Skeletal muscle tissue (tissue), 4 donors: Measurements from ENCODE around the gene CDC42SE1. TPM values are rescaled to one million over a fixed set of nuclear protein-coding genes. Genes with fewer than 3 reads are reported as not detected.
A peak's percentile ranks its signal among the peaks of the same experiment; 100 is the strongest.

Source experiments
- H3K27ac ChIP-seq: one replicate; pipeline ENCODE4 v1.7.0; 2013; ENCODE audit warnings: mild to moderate bottlenecking, low read depth, low read length, inconsistent platforms
- H3K27me3 ChIP-seq, 3 donors: one replicate each; pipeline ENCODE4 v1.7.0; 2013; ENCODE audit warnings: low read length in 3 of 3; ENCODE audit not compliant: control insufficient read depth in 3 of 3, insufficient read depth in 3 of 3
- H3K36me3 ChIP-seq, 3 donors: one replicate each; pipeline ENCODE4 v1.7.0; 2013; ENCODE audit warnings: low read length in 3 of 3; ENCODE audit not compliant: control insufficient read depth in 3 of 3, insufficient read depth in 3 of 3
- H3K4me1 ChIP-seq, 3 donors: one replicate each; pipeline ENCODE4 v1.7.0; 2013; ENCODE audit warnings: low read length in 3 of 3, mild to moderate bottlenecking in 3 of 3; ENCODE audit not compliant: control insufficient read depth in 3 of 3, insufficient read depth in 3 of 3
- H3K4me3 ChIP-seq, 3 donors: one replicate each; pipeline ENCODE4 v1.7.0; 2013; ENCODE audit warnings: low read length in 3 of 3
- H3K9ac ChIP-seq, 3 donors: one replicate each; pipeline ENCODE4 v1.7.0; 2013; ENCODE audit warnings: low read length in 3 of 3, mild to moderate bottlenecking in 3 of 3, moderate library complexity in 2 of 3, low read depth in 1 of 3
- H3K9me3 ChIP-seq, 3 donors: one replicate each; pipeline ENCODE4 v1.7.0; 2013; ENCODE audit warnings: low read length in 3 of 3; ENCODE audit not compliant: control insufficient read depth in 3 of 3
- total RNA-seq: library from RNA; depleted of rRNA; stranded (reverse); fragments of >200 nt; gene quantifications from one replicate; pipeline ENCODE4 v1.2.3, GENCODE V29; 2014
- donor health status: Osteomylitis.

Gene CDC42SE1
- total RNA-seq, 1 donor from 2014 or later = 27.1 TPM

- H3K27ac ChIP-seq = peak overlapping the region; percentile 93
- peaks cover 27 to 63% (median 40%) of the 10 kb centered on the region in 3 donors for H3K36me3 ChIP-seq
- H3K4me1 ChIP-seq = peaks cover 29 to 42% (median 42%) of the 10 kb centered on the region in 3 donors
- H3K9me3 ChIP-seq = no peaks in the 10 kb centered on the region
- no peak overlapping the region for H3K4me3 ChIP-seq
- H3K9ac ChIP-seq = peak overlapping the region in 1 of 3 donors; percentile 1
- no peaks in the 10 kb centered on the region for H3K27me3 ChIP-seq
Measured at GRCh38 chr1:151055581-151055980, 3.8 kb downstream of the CDC42SE1 start.

- Histone ChIP-seq H3K27me3 (no peaks in the 10 kb centered on the region), H3K9ac (peak overlapping the region in 1 of 3 donors; percentile 1), H3K36me3 (peaks cover 27 to 66% (median 40%) of the 10 kb centered on the region in 3 donors), H3K27ac (peak overlapping the region; percentile 93), H3K4me1 (peaks cover 29 to 42% (median 38%) of the 10 kb centered on the region in 3 donors), H3K9me3 (no peaks in the 10 kb centered on the region), H3K4me3 (no peak overlapping the region)
Measured at GRCh38 chr1:151054971-151055547, 4.4 kb downstream of the CDC42SE1 start.

- no peak overlapping the region for H3K9ac ChIP-seq
- H3K9me3 ChIP-seq = no peaks in the 10 kb centered on the region
- no peak overlapping the region for H3K27ac ChIP-seq
- no peak overlapping the region for H3K4me3 ChIP-seq
- peaks cover 21 to 39% (median 29%) of the 10 kb centered on the region in 3 donors for H3K4me1 ChIP-seq
- H3K36me3 ChIP-seq = peaks cover 27 to 58% (median 40%) of the 10 kb centered on the region in 3 donors
- H3K27me3 ChIP-seq = no peaks in the 10 kb centered on the region
Measured at GRCh38 chr1:151051356-151052009, 7.9 kb downstream of the CDC42SE1 start.

GRCh38 chr1:151050051-151050688, 9.3 kb downstream of the CDC42SE1 start:
- Histone ChIP-seq H3K27me3 (no peaks in the 10 kb centered on the region), H3K4me1 (peaks cover 14 to 27% (median 16%) of the 10 kb centered on the region in 3 donors), H3K9me3 (no peaks in the 10 kb centered on the region), H3K36me3 (peaks cover 21 to 46% (median 31%) of the 10 kb centered on the region in 3 donors), H3K4me3 (no peak overlapping the region), H3K27ac (no peak overlapping the region), H3K9ac (no peak overlapping the region)

GRCh38 chr1:151049458-151049857, 10.0 kb downstream of the CDC42SE1 start:
- Histone ChIP-seq H3K27ac (no peak overlapping the region), H3K4me3 (no peak overlapping the region)

GRCh38 chr1:151048645-151049032, 10.8 kb downstream of the CDC42SE1 start:
- Histone ChIP-seq H3K9ac (peak overlapping the region; percentile 82 to 91 (median 90)), H3K4me3 (peak overlapping the region; percentile 92 to 94 (median 92)), H3K9me3 (no peaks in the 10 kb centered on the region), H3K4me1 (peaks cover 14 to 27% (median 14%) of the 10 kb centered on the region in 3 donors), H3K27ac (peak overlapping the region; percentile 81), H3K27me3 (no peaks in the 10 kb centered on the region), H3K36me3 (peaks cover 7 to 31% (median 17%) of the 10 kb centered on the region in 3 donors)

More at GRCh38 chr1:151049458-151049857, 10.0 kb downstream of the CDC42SE1 start:
- Histone ChIP-seq H3K4me1 (peaks cover 14 to 27% (median 14%) of the 10 kb centered on the region in 3 donors), H3K9me3 (no peaks in the 10 kb centered on the region), H3K36me3 (peaks cover 15 to 40% (median 24%) of the 10 kb centered on the region in 3 donors), H3K9ac (no peak overlapping the region), H3K27me3 (no peaks in the 10 kb centered on the region)

GRCh38 chr1:151047925-151048644, 11.3 kb downstream of the CDC42SE1 start:
- Histone ChIP-seq H3K4me1 (peaks cover 14 to 27% (median 14%) of the 10 kb centered on the region in 3 donors), H3K27ac (peak overlapping the region; percentile 81), H3K9me3 (no peaks in the 10 kb centered on the region), H3K27me3 (no peaks in the 10 kb centered on the region), H3K9ac (peak overlapping the region; percentile 82 to 91 (median 90)), H3K4me3 (peak overlapping the region; percentile 92 to 94 (median 92)), H3K36me3 (peaks cover 7 to 26% (median 17%) of the 10 kb centered on the region in 3 donors)

- Histone ChIP-seq H3K36me3 (peaks cover 2 to 21% (median 12%) of the 10 kb centered on the region in 3 donors), H3K27ac (peak within 1 kb of the TSS; percentile 81), H3K9me3 (no peaks in the 10 kb centered on the region), H3K4me3 (peak within 1 kb of the TSS; percentile 92 to 94 (median 92)), H3K9ac (peak within 1 kb of the TSS; percentile 82 to 91 (median 90)), H3K4me1 (peaks cover 14 to 27% (median 14%) of the 10 kb centered on the region in 3 donors), H3K27me3 (no peaks in the 10 kb centered on the region)
Measured at GRCh38 chr1:151047591-151047924, 11.9 kb downstream of the CDC42SE1 start, which contains the start of gene C1orf56. TSS of gene C1orf56 (plus strand) at chr1:151047751. CDS start at chr1:151047848, 97 bp downstream.

- no peak overlapping the region for H3K9ac ChIP-seq
- no peak overlapping the region for H3K4me3 ChIP-seq
- no peak overlapping the region for H3K27ac ChIP-seq
- no peaks in the 10 kb centered on the region for H3K9me3 ChIP-seq
- H3K36me3 ChIP-seq = peaks cover 0 to 3% (median 0%) of the 10 kb centered on the region in 3 donors
- H3K27me3 ChIP-seq = no peaks in the 10 kb centered on the region
- H3K4me1 ChIP-seq = peaks cover 4 to 10% (median 7%) of the 10 kb centered on the region in 3 donors
Measured at GRCh38 chr1:151043163-151043562, 16.3 kb downstream of the CDC42SE1 start.
